UCSD-AML1 (cell line): ENCODE measurements around the gene COLEC12.
"Not testable (repeated sequence)": the region's sequence is repeated elsewhere in the genome, so short reads cannot be mapped to it uniquely, and the experiment has no call there.

ENCODE experiments used
- DNase-seq: peaks from one replicate; lab custom pipeline; 2025; ENCODE audit not compliant: unreplicated experiment; lab: John Stamatoyannopoulos, UW

COLEC12 gene

DNA sequence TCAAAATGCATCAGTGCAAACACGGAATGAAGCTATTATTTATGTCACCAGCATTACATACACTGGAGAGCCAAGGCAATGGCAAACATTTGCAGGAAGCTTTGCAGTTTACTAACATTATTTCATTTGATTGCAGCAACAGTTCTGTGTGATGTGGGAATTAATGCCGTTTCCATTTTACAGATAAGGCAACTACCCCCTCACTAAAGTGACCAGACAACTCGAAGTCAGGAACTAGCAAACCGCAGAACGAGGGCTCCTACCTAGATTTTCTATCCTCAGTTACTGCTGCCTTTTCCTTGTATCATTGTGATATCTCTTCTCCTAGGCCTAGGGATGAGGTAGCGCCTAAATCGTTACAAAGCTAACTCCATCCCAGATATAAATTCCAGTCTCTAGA, 85.5 kb downstream of the COLEC12 start:
- DNase-seq: no peak

DNA sequence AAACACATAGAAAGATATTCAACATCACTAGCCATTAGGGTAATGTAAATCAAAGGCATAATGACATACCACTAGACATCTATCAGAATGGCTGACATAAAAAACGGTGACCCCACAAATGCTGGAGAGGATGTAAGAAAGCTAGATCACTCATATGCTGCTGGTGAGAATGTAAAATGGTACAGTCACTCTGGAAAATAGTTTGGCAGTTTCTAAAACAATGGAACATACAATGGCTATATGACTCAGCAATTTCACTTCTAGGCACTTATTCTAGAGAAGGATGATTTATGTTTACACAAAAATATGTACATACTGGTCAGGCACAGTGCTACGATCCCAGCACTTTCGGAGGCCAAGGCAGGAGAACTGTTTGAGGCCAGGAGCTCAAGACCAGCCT, 87.3 kb downstream of the COLEC12 start:
- no peak for DNase-seq

GRCh38 chr18:410047-410455, 90.5 kb downstream of the COLEC12 start:
- no peak for DNase-seq

DNA sequence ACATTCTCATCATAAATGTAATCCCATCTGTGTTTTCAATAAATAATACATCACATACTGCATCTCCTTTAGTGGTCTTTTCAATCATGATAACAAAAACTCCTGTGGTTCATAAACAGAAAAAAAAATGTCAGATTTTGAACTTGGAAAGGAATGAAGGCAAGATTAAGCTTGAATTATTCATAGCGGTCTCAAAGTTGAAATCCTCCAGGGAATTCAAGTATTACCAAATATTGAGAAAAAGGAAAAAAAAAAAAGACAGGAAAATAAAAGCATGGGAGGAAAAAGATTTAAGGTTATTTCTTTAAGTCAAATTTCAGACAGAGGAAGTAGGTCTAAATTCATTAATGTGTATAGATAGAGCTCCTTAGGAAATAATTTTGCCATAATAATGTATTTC, 92.1 kb downstream of the COLEC12 start:
- no peak for DNase-seq

DNA sequence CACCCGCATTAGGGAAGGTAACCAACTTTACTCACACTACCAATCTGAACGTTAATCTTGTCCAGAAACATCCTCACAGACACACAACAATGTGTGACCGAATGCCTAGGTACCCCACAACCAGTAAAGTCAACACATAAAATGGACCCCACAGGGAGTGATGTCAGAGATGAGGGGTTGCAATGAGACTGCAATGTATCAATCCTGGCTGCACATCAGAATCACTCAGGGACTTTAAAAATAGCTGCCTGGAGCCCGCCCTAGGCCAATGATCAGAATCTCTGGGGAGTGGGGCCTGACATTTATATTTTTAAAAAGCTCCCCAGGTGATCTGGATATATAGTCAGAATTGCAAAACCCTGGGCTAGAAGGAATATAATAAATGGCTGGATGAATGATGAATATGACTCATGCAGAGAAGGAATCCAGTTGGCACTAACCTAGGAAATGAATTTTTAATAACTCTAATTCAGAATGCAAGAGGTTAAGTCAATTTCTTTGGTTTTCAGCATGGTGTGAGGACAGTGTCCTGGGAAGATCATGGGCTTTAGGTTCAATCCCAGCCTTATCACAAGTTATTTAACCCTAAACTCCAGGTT, 92.8 kb downstream of the COLEC12 start:
- no peak for DNase-seq

DNA sequence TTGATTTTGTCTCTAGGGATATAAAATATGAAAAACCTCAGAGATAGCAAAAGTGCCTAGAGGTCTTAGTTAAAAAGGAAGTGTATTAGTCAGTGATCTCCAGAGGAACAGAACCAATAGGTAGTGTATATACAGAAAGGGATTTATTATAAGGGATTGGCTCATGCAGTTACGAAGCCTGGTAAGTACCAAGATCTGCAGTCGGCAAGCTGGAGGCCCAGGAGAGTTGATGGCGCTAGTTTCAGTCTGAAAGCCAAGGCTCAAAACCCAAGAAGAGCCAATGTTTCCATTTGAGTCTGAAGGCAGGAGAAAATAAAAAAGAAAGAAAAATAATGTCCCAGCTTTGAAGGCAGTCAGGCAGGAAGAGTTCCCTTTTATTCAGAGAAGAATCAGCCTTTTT, 93.3 kb downstream of the COLEC12 start:
- no peak for DNase-seq

DNA sequence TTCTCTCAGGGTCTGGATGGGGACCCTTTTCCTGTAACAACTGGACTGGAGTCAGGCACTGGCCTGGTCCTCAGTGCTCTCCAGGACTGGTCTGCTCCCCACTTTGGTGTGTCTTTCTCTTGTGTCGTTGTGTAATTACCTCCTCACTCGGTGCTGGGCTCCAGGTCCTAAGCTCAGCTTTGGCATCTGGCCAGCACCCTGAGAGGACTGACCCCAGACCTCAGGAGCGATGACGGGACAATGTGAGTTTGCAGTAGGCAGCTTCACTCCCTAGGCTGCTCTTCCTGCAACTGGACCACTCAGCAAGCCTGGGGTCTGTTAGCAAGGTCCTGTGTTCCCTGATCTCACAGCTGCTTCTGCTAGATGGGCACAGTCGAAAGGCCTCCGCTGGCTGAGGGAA, 93.8 kb downstream of the COLEC12 start:
- DNase-seq: no peak

DNA sequence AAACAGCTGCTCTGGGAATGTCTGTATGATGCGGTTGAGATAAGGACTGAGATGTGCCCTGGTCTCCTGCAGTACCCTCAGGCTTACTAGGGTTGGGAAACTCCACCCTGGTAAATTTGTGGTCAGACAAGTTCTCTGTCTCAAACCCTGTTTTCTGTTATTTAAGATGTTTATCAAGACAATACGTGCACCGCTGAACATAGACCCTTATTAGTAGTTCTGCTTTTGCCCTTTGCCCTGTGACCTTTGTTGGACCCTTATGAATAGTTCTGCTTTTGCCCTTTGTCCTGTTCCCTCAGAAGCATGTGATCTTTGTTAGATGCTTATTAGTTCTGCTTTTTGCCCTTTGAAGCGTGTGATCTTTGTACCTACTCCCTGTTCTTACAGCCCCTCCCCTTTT, 95.5 kb downstream of the COLEC12 start:
- DNase-seq: not testable (repeated sequence)

DNA sequence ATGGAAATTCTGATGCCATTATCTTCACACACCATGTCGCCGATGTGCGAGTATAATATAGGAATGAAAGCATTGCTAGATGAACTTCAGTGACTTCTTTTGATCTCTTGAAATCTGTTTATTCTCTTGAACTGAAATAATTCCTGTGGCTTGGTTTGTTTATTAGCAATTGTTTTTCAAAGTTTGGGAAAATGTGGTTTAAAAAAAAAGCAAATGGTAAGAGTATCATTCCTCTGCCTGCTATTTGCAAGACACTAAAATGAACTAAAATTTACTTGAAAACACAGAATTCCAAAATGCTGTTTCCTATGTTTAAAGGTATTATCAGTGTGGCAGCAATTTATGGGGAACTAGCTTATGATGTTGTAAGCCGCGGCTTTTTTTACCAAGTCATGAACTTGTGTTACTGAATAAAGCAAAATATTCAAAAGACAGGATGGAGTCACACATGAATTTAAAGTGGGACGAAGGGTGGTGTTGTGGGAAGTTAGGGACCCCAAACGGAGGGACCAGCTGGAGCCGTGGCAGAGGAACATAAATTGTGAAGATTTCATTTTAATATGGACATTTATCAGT, 96.4 kb downstream of the COLEC12 start:
- DNase-seq: no peak

DNA sequence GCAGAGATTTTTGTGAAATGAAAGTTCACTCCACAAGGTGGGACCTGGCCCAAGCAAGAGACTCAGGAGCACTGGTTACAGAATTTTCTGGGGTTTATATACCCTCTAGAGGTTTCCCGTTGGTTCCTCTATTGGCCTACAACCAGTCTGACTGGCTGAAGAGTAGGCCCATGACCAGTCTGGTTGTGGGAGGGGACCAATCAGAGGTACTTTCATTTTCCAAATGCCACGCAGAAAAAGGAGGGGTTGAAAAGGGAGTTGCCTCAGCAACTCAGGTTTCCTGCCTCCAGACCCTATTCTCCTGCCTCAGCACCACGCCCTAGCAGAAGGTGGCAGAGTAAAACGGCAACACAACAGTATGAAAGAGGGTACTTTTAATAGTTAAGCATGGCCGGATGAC, 98.4 kb downstream of the COLEC12 start:
- no peak for DNase-seq

DNA sequence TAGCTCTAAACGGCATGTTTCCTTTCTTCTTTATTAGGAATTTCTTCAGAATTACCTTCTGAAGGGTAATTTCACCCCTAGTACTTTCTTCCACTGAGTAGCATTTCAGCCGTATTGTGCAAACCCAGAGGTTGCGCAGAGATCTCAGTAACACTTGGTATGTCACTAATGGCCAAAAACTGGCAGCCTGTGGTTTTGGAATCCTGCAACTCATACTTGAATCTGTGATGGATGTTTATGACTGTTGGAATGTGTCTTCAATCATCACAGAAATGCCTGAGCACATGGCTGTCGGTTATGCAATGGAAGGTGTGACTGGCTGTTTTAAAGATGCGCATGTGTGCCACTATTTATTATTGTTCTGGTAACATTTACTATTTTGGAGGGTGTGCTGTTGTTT, 100.0 kb downstream of the COLEC12 start:
- no peak for DNase-seq

DNA sequence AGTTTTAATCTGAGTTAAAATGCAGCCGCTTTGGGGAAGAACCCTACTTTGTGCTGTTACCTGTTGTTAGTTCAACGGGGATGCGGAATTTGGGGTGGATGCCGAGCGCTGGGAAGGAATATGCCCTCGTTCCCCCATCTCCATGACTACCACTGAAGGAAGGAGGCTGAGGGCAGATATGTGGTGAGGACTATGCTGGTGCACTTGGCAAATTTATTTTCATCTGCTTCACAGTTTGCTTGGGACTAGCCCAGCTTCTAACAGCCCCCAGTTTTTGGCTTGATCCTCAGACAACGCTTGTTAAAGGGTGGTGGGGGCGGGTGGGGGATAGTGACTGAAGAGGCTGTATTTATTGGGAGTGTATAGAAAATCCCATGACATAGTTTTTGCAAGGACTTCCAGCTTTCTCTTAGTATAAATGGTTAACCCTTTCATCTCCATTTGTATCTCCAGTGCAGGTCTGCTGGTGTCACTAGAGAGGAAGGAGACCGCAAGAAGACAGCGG, 100.8 kb downstream of the COLEC12 start:
- DNase-seq: no peak

GRCh38 chr18:398935-399630, 101.4 kb downstream of the COLEC12 start:
- DNase-seq: no peak

DNA sequence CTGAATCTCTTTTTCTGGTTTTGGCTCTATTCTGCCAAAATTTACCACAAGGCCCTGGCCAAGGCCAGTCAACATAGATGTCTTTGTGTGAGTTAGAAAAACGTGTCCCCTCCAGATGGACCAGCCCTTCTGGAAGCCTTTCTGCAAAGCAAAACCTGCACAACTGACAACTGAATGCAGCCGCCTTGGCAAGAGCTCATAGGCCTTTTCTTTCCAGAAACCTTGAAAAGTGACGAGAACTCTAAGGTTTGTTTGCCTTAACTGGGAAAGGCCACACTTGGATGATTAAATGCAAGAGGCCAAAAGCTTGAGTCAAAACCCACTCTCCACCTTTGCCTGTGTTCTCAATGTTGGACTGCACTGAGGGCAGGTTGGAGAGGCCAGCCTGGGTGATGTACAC, 103.9 kb downstream of the COLEC12 start:
- DNase-seq: no peak

- no peak for DNase-seq
Observed at GRCh38 chr18:396251-396555, 104.3 kb downstream of the COLEC12 start.

DNA sequence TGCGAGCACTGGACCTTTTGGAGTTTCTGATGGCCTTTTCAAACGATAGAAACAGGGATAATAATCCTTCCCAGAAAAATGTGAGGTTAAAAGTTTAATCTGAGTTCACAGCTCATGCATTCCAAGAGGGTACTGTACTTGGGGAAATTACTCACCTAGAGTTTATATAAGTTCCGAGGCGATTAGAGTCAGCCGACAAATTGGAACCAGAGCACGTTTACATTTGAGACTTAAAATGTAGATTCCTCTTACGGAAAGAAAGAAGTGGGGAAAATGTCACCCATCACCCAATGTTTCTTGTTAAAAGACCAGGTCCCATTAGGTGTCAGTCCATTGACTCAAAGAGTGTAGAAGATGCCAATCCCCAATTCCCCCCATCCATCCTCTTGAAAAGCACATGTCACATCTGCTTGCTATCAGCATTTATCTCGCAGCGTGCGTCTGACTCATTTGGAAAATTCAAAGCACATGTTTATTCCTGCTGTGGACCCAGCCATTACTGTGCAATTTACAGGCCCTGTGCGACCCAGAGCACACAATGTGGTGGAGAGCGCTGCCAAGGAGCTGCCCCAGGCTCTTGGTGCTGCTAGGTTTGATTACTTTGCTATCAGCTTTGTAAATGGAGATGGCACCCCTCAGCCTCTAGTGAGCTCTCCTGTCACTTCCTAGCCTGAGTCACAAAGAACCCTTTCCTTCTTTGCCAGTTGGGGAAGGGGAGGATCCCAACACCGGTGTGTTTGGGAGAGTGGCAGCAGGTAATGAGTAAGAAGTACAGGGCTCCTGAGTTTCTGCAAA, 104.8 kb downstream of the COLEC12 start:
- no peak for DNase-seq

GRCh38 chr18:394987-395362, 105.5 kb downstream of the COLEC12 start:
- DNase-seq: no peak

DNA sequence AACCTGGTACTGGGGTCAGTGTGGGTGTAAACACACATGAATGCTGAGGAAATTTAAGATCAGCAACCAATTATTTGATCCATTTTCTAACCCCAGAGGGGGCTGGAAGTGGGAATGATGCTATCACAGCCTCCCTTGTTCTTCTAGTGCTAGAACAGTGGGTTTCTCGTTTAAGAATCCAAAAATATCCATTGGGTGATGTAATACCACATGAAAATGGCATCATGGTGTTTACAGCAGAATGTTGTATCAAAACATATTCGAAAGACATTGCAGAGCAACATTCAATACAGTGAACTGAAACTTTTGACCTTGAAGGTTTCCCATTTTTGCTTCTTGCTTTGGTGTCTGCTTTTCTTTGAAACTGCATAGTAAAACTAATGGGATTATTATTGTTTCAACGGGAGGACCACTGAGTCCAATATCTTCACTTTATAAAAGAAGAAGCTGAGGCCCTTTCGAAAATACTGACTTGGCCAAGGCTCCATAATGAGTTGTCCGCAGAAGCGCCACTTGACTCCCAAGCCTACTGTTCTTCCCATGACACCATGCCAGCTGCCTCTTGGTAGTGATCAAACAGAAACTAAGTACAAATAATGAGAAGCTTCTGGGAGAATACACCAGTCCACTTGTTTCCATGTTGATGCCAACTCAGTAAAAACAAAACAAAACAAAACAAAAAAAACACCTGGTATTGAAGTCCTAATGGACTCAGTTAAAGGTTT, 106.1 kb downstream of the COLEC12 start:
- DNase-seq: no peak

DNA sequence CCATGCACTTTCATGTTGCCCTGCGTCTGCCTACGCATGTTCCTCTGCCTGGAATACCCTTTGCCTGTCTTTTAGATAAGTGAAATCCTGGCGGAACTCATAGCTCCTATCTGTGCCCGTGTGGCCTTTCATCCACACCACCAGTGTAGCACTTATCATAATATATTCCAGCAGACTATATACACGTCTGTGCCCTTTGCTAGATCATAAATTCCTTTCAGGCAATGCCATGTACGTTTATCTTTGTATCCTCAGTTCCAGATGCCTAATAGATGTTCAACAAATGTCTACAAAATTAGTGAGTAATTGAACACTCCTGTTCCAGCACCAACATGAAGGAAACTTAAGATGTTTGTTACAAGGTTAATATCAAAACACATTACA, 106.9 kb downstream of the COLEC12 start:
- no peak for DNase-seq

- no peak for DNase-seq
Observed at GRCh38 chr18:392928-393573, 107.5 kb downstream of the COLEC12 start.
